OCI-LY7 (cell line): ENCODE results near the gene CTSC. TPM values are rescaled to one million over a fixed set of nuclear protein-coding genes. Genes with fewer than 3 reads are reported as not detected.

Experiments used
- BruUV-seq: library from RNA; stranded (reverse); fragments of 400-500 nt; replicated peaks from 2 replicates; lab custom pipeline; 2021; lab: Mats Ljungman, UMichigan
- CTCF ChIA-PET: fragments of 300-600 bp; sonication (Branson Sonifier 250); formaldehyde crosslinking; loops from one replicate; lab custom pipeline; 2022; ENCODE audit warnings: antibody characterized with exemption; ENCODE audit not compliant: unreplicated experiment; lab: Charles Lee
- POLR2A ChIA-PET: fragments of 300-600 bp; sonication (Branson Sonifier 250); formaldehyde crosslinking; loops from one replicate; lab custom pipeline; 2022; ENCODE audit warnings: antibody characterized with exemption; lab: Charles Lee
- DNase-seq: peaks from one replicate; pipeline ENCODE4 v3.0.0-alpha.2; 2015; ENCODE audit warnings: low spot score
- H2AFZ ChIP-seq: fragments of 200-600 bp; sonication (generic), shearing (Covaris generic); 2 replicates; pipeline ENCODE4 v1.6.1; 2014; ENCODE audit warnings: mild to moderate bottlenecking, antibody characterized with exemption, low read length, moderate library complexity
- H3K27ac ChIP-seq: fragments of 200-600 bp; sonication (generic); 2 replicates; pipeline ENCODE4 v1.5.1; 2014; ENCODE audit warnings: mixed run types, low read depth, mild to moderate bottlenecking, moderate library complexity, low read length, inconsistent platforms; ENCODE audit not compliant: poor library complexity, severe bottlenecking
- H3K36me3 ChIP-seq: fragments of 200-600 bp; sonication (generic); 2 replicates; pipeline ENCODE4 v1.6.1; 2014; ENCODE audit warnings: mild to moderate bottlenecking, antibody characterized with exemption, low read length, moderate library complexity, mixed read lengths; ENCODE audit not compliant: insufficient read depth
- H3K4me1 ChIP-seq: fragments of 200-600 bp; sonication (generic); 2 replicates; pipeline ENCODE4 v1.5.1; 2014; ENCODE audit warnings: mild to moderate bottlenecking, low read length; ENCODE audit not compliant: insufficient read depth, poor library complexity, severe bottlenecking
- H3K4me2 ChIP-seq: fragments of 200-600 bp; sonication (generic); 2 replicates; pipeline ENCODE4 v1.6.1; 2014; ENCODE audit warnings: mild to moderate bottlenecking, low read length
- H3K4me3 ChIP-seq: fragments of 200-600 bp; sonication (generic); 2 replicates; pipeline ENCODE4 v1.5.1; 2014; ENCODE audit warnings: mild to moderate bottlenecking, low read depth, low read length; ENCODE audit not compliant: poor library complexity, severe bottlenecking
- H3K79me2 ChIP-seq: fragments of 200-600 bp; sonication (generic); 2 replicates; pipeline ENCODE4 v1.6.1; 2016; ENCODE audit warnings: low read depth, mild to moderate bottlenecking, low read length, moderate library complexity, mixed read lengths; ENCODE audit not compliant: insufficient read depth
- H3K9me2 ChIP-seq: fragments of 200-600 bp; sonication (generic); 2 replicates; pipeline ENCODE4 v1.6.1; 2016; ENCODE audit warnings: mild to moderate bottlenecking, low read length, mixed read lengths; ENCODE audit not compliant: insufficient read depth
- H3K9me3 ChIP-seq: fragments of 200-600 bp; sonication (generic); 2 replicates; pipeline ENCODE4 v1.6.1; 2014; ENCODE audit warnings: mild to moderate bottlenecking, mixed run types, low read length, mixed read lengths
- H4K20me1 ChIP-seq: fragments of 200-600 bp; sonication (generic); 2 replicates; pipeline ENCODE4 v1.6.1; 2014; ENCODE audit warnings: mild to moderate bottlenecking, antibody characterized with exemption, low read length, moderate library complexity, mixed read lengths; ENCODE audit not compliant: insufficient read depth
- CTCF ChIP-seq: fragments of 200-600 bp; sonication (generic); conservative IDR thresholded peaks from 2 replicates; pipeline ENCODE4 v1.5.1; 2014; ENCODE audit warnings: mild to moderate bottlenecking, antibody characterized with exemption, low read length, moderate library complexity, mixed read lengths
- EZH2phosphoT487 ChIP-seq: fragments of 200-600 bp; sonication (generic); IDR thresholded peaks from 2 replicates; pipeline ENCODE4 v1.6.1; 2018; ENCODE audit warnings: low read depth, borderline replicate concordance, mild to moderate bottlenecking, mixed run types, antibody characterized with exemption, low read length, moderate library complexity, mixed read lengths
- intact Hi-C: fragments of 100-400 bp; cut with micrococcal nuclease; formaldehyde crosslinking; loops from one replicate; pipeline ENCODE4 v1.10.0; 2022; ENCODE audit not compliant: unreplicated experiment
- total RNA-seq, 2 experiments: library from RNA; depleted of rRNA in 1 of 2; stranded (reverse); fragments of >200 nt in 1 of 2; shearing (Covaris generic) in 1 of 2; gene quantifications; 2 replicates each; pipeline ENCODE4 v1.2.3, GENCODE V29; 2014 to 2022

Gene CTSC
- total RNA-seq, 2 experiments from 2014 or later, result 60.5 to 90.3 TPM

GRCh38 chr11:88354912-88355311, 17.4 kb upstream of the CTSC start:
- intact Hi-C loops, result no loop called here
- Histone ChIP-seq H2AFZ (no peak overlapping the region), H3K79me2 (no peaks in the 10 kb centered on the region), H3K36me3 (no peaks in the 10 kb centered on the region), H3K9me2 (no peaks in the 10 kb centered on the region), H3K27ac (no peak overlapping the region), H3K4me1 (no peaks in the 10 kb centered on the region), H3K4me3 (no peak overlapping the region), H3K4me2 (no peak overlapping the region), H4K20me1 (no peaks in the 10 kb centered on the region), H3K9me3 (no peaks in the 10 kb centered on the region)
- ChIA-PET CTCF (interaction anchor here (0.6 kb wide), 1 partner anchor 482 kb away, joined by 3 read pairs; no protein-coding TSS in a partner anchor), POLR2A (interaction anchor here (0.7 to 1.7 kb wide), 3 partner anchors 11 to 382 kb away, joined by 3 to 6 read pairs (median 3); no protein-coding TSS in a partner anchor)
- TF ChIP-seq CTCF, result no peak
- TF ChIP-seq EZH2phosphoT487, result no peak
- no peak for DNase-seq
- BruUV-seq, result no TSS peak

GRCh38 chr11:88353835-88354496, 16.4 kb upstream of the CTSC start:
- H3K9me2 ChIP-seq, result no peaks in the 10 kb centered on the region
- H3K36me3 ChIP-seq, result no peaks in the 10 kb centered on the region
- H3K27ac ChIP-seq, result no peak overlapping the region
- ChIA-PET CTCF (interaction anchor here (0.6 kb wide), 1 partner anchor 483 kb away, joined by 3 read pairs; no protein-coding TSS in a partner anchor), POLR2A (interaction anchor here (1.0 to 1.4 kb wide), 2 partner anchors 9 to 12 kb away, joined by 3 to 4 read pairs; no protein-coding TSS in a partner anchor)
- no peaks in the 10 kb centered on the region for H3K79me2 ChIP-seq
- BruUV-seq, result no TSS peak
- no peaks in the 10 kb centered on the region for H3K4me1 ChIP-seq
- intact Hi-C loops, result no loop called here
- TF ChIP-seq CTCF, result no peak
- TF ChIP-seq EZH2phosphoT487, result no peak
- no peak overlapping the region for H3K4me3 ChIP-seq
- no peak overlapping the region for H3K4me2 ChIP-seq
- no peak for DNase-seq
- no peaks in the 10 kb centered on the region for H3K9me3 ChIP-seq
- no peaks in the 10 kb centered on the region for H4K20me1 ChIP-seq
- H2AFZ ChIP-seq, result no peak overlapping the region

DNA sequence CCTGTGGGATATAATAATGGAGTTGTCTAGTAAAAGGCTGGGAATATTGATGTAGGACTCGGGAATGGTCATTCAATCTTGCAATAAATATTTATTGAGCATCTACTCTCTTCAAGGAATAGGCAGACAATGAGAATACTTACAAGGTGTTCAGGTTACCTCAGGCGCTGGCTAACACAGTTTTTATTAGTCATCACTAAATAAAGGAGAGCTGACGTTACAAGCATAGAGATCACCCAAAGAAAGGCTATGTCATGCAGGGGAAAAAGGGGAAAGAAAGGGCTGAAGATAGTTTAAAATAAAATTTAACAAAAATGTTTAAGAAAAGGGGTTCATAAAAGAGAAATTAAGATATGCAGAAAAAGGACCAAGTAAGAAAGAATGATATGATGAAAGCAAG, 15.8 kb upstream of the CTSC start:
- Histone ChIP-seq H2AFZ (no peak overlapping the region), H4K20me1 (no peaks in the 10 kb centered on the region), H3K4me2 (no peak overlapping the region), H3K36me3 (no peaks in the 10 kb centered on the region), H3K9me2 (no peaks in the 10 kb centered on the region), H3K9me3 (no peaks in the 10 kb centered on the region), H3K27ac (no peak overlapping the region), H3K4me1 (no peaks in the 10 kb centered on the region), H3K4me3 (no peak overlapping the region), H3K79me2 (no peaks in the 10 kb centered on the region)
- CTCF ChIA-PET, result no interaction called here
- POLR2A ChIA-PET, result interaction anchor here (0.8 to 1.4 kb wide), 2 partner anchors 8 to 25 kb away, joined by 4 read pairs; no protein-coding TSS in a partner anchor
- TF ChIP-seq EZH2phosphoT487 (no peak), CTCF (no peak)
- intact Hi-C loops, result no loop called here
- BruUV-seq, result no TSS peak
- DNase-seq, result no peak
